Measurements from ENCODE around the gene SHISA8.
"Not testable (repeated sequence)": the region's sequence is repeated elsewhere in the genome, so short reads cannot be mapped to it uniquely, and the experiment has no call there.

Gene SHISA8

GRCh38 chr22:41915035-41915785 is at the start of gene SHISA8:
Gene SHISA8, minus strand, starts transcription at chr22:41915074. Its CDS starts 407 bp downstream, at chr22:41914667.
- DNase-seq = peak; percentile 60 to 72

GRCh38 chr22:41964112-41964491 is 49.2 kb upstream of the SHISA8 start:
- DNase-seq = no peak

GRCh38 chr22:41963453-41964111 is 48.7 kb upstream of the SHISA8 start:
- no peak for DNase-seq

GRCh38 chr22:41957941-41958556 is 43.2 kb upstream of the SHISA8 start:
- no peak for DNase-seq

GRCh38 chr22:41952713-41953112 is 37.8 kb upstream of the SHISA8 start:
- DNase-seq = no peak

- DNase-seq = peak in 1 of 2 donors; percentile 37
Observed at GRCh38 chr22:41951898-41952474, 37.1 kb upstream of the SHISA8 start, which contains the start of gene SMIM45. Gene SMIM45, plus strand, starts transcription at chr22:41952150.

GRCh38 chr22:41949297-41949965 is 34.6 kb upstream of the SHISA8 start:
- no peak for DNase-seq

- not testable (repeated sequence) for DNase-seq
Observed at GRCh38 chr22:41948928-41949296, 34.0 kb upstream of the SHISA8 start.

GRCh38 chr22:41948142-41948541 is 33.3 kb upstream of the SHISA8 start:
- no peak for DNase-seq

- DNase-seq = no peak
Observed at GRCh38 chr22:41947424-41948080, 32.7 kb upstream of the SHISA8 start.

- peak; percentile 82 to 88 for DNase-seq
Observed at GRCh38 chr22:41946629-41947423, 32.0 kb upstream of the SHISA8 start, which contains the start of gene CENPM. Gene CENPM, minus strand, starts transcription at chr22:41947152. Its CDS starts 76 bp downstream, at chr22:41947076.

- DNase-seq = no peak
Observed at GRCh38 chr22:41943661-41944209, 28.9 kb upstream of the SHISA8 start.

GRCh38 chr22:41940832-41941765 is 26.2 kb upstream of the SHISA8 start:
- DNase-seq = peak; percentile 87 to 91

GRCh38 chr22:41939981-41940831 is 25.3 kb upstream of the SHISA8 start:
- DNase-seq = peak; percentile 96 to 98

GRCh38 chr22:41936894-41937169 is 22.0 kb upstream of the SHISA8 start:
- no peak for DNase-seq

GRCh38 chr22:41935509-41935908 is 20.6 kb upstream of the SHISA8 start:
- no peak for DNase-seq

- no peak for DNase-seq
Observed at GRCh38 chr22:41935015-41935351, 20.1 kb upstream of the SHISA8 start.

- DNase-seq = no peak
Observed at GRCh38 chr22:41934284-41935014, 19.6 kb upstream of the SHISA8 start.

All from CD4-positive, alpha-beta T cell treated with Interferon alpha-2 for 1 hour (primary cell).